GM19193 (cell line): Measurements from ENCODE around the gene F11R.

Experiments
- POLR2A ChIP-seq: IDR thresholded peaks from 4 replicates; pipeline ENCODE4 v1.6.1; 2011; ENCODE audit not compliant: insufficient read depth, insufficient read length; ENCODE audit errors: extremely low read depth

Gene F11R

GRCh38 chr1:161018631-161018930 is 2.4 kb downstream of the F11R start:
- TF ChIP-seq POLR2A, result no peak

GRCh38 chr1:161017756-161018630 is 3.0 kb downstream of the F11R start:
- TF ChIP-seq POLR2A, result no peak

- peak; percentile 63 for TF ChIP-seq POLR2A
Observed at GRCh38 chr1:161013488-161014230, 7.3 kb downstream of the F11R start.

DNA sequence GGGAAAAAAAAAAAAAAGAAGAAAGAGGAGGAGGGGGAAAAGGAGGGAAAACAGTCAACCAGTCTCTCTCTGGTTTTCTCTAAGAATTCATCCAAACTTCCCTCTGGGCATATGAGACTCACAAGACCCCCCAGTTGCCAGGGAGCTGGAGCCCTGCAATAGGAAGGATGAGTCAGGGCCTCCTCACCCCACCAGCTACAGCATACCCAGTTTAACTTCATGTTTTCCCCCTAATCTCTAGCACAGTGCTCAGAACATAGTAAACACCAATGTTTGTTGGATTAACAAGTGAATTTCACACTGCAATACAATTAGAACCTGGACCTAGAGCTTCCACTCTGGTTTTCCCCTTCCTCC is 7.8 kb downstream of the F11R start:
- no peak for TF ChIP-seq POLR2A

DNA sequence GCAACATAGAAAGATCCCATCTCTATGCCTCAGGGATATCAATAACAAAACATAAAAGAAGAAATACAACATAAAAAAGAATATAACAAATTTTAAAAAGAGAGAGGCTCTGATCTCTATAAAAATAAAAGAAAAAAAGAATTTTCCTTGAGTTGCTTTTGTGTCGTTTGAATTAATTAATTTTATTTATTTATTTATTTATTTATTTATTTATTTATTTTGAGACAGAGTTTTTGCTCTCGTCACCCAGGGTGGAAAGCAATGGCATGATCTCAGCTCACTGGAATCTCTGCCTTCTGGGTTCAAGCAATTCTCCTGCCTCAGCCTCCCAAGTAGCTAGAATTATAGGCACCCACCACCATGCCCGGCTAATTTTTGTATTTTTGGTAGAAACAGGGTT is 8.5 kb downstream of the F11R start:
- no peak for TF ChIP-seq POLR2A

DNA sequence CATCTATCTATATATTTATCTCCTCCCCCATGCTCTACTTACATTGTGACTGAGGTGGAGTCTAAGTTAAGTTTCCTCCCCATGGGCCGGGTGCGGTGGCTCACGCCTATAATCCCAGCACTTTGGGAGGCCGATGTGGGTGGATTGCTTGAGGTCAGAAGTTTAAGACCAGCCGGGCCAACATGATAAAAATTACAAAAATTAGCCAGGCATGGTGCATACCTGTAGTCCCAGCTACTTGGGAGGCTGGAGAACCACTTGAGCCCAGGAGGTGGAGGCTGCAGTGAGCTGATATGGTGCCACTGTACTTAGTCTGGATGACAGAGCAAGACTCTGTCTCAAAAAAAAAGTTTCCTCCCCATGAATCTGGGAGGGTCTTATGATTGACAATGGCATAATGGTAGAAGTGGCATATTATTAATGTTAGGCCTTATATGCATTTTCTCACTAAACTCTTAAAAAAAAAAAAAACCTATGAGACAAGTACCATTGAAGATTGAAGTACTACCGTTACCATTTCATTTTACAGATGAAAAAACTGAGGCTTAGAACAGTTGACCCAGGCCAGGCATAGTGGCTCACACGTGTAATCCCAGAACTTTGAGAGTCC is 11.2 kb downstream of the F11R start:
- no peak for TF ChIP-seq POLR2A

GRCh38 chr1:161008869-161009510 is 12.0 kb downstream of the F11R start:
- no peak for TF ChIP-seq POLR2A

DNA sequence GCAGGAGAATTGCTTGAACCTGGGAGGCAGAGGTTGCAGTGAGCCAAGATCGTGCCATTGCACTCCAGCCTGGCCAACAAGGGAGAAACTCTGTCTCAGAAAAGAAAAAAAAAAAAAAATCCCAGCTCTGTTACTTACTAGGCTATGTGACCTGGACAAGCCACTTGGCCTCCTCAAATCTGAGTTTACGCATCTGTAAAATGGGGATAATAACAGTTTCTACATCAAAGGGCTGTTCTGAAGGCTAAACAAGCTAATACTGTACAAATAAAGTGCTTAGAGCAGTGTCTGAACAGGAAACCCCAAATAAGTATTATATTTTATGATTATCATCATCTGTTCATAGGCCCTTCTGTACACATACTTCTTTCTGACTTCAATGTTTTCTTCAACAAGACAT is 13.6 kb downstream of the F11R start:
- no peak for TF ChIP-seq POLR2A

- no peak for TF ChIP-seq POLR2A
Observed at GRCh38 chr1:161006563-161006962, 14.4 kb downstream of the F11R start.

GRCh38 chr1:161001525-161001924 is 19.4 kb downstream of the F11R start:
- no peak for TF ChIP-seq POLR2A

- no peak for TF ChIP-seq POLR2A
Observed at GRCh38 chr1:161000736-161001480, 20.0 kb downstream of the F11R start.

GRCh38 chr1:160999376-160999775 is 21.6 kb downstream of the F11R start:
- TF ChIP-seq POLR2A, result no peak

DNA sequence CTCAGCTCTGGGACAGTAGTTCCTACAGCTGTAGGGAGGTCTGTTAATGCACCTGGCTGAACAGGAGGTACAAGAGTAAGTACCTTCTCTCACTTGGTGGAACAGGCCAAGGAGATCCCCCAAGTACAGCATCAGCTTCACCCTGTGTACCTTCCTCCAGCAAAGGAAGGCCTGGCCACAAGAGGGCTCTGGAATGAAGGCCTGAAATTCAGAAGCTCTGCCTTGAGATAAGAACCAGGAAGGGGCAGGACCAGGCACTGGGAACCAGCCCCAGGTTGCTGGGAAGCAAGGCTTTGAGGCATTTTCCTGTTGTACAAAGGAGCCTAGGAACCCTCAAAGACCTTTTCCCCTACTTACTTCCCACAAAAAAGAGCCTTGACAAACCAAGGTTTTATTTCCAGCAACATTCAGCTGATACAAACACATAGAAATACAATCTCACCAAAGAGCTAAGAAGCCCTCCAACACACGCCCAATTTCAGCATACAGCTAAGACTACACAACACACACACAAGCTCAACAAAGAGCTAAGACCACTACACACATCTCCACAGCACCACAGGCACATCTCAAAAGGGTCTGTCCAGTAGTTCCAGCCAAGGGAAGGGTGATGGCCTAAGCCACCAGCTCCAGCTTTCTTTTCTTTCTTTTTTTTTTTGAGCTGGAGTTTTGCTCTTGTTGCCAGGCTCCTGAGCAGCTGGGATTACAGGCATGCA is 23.5 kb downstream of the F11R start:
- no peak for TF ChIP-seq POLR2A

DNA sequence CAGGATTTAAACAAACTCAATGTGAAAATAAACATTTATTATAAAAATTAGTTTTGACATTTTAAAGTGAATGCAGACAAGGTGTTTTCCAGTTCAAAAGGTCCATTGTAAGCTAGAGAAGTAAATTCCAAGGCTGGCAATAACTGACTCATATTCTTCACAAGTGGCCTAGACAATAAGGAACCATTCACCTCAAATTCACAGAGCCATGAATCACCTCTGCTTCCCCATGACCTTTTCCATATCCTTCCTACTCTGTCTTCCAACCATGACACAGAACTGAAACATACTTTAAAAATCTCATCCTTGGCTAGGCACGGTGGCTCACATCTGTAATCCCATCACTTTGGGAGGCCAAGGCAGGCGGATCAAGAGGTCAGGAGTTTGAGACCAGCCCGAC is 24.8 kb downstream of the F11R start:
- no peak for TF ChIP-seq POLR2A

GRCh38 chr1:160993544-160994193 is 27.3 kb downstream of the F11R start:
- TF ChIP-seq POLR2A, result no peak
